Measurements from ENCODE around the gene VPS54.
"Not testable (repeated sequence)": the region's sequence is repeated elsewhere in the genome, so short reads cannot be mapped to it uniquely, and the experiment has no call there.

DNA sequence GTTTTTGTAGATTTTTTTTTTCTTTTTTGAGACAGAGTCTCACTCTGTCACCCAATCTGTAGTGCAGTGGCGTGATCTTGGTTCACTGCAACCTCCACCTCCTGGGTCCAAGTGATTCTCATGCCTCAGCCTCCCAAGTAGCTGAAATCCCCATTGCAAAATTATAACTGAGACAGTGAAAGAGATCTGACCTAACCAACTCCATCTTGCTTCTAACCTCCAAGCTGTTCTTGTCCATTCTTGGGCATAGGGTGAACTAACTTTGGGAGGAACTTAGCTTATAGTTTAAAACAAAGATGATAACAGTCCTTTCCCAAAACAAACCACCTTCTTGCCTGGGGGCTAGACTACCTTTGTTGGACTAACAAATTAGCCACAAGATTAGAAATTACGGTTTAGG is 44.2 kb downstream of the VPS54 start:
- TF ChIP-seq, protein P1, sequence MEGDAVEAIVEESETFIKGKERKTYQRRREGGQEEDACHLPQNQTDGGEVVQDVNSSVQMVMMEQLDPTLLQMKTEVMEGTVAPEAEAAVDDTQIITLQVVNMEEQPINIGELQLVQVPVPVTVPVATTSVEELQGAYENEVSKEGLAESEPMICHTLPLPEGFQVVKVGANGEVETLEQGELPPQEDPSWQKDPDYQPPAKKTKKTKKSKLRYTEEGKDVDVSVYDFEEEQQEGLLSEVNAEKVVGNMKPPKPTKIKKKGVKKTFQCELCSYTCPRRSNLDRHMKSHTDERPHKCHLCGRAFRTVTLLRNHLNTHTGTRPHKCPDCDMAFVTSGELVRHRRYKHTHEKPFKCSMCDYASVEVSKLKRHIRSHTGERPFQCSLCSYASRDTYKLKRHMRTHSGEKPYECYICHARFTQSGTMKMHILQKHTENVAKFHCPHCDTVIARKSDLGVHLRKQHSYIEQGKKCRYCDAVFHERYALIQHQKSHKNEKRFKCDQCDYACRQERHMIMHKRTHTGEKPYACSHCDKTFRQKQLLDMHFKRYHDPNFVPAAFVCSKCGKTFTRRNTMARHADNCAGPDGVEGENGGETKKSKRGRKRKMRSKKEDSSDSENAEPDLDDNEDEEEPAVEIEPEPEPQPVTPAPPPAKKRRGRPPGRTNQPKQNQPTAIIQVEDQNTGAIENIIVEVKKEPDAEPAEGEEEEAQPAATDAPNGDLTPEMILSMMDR (conservative IDR thresholded peaks at IDR 0.05; ENCODE audit: low read depth, low read length) = not testable (repeated sequence)
- not testable (repeated sequence) for TF ChIP-seq EZH2 (IDR thresholded peaks at IDR 0.05; ENCODE audit: borderline replicate concordance, low read depth, low read length, poor library complexity, severe bottlenecking)
